Testis (tissue), 3 donors: Measurements from ENCODE around the gene MXD3. TPM values are rescaled to one million over a fixed set of nuclear protein-coding genes. Genes with fewer than 3 reads are reported as not detected.

Experiments used
- DNase-seq: peaks from one replicate; pipeline ENCODE4 v3.0.0-alpha.2; 2019
- H3K27ac ChIP-seq, 2 donors: fragments of 200-600 bp; sonication (generic); one replicate each; pipeline ENCODE4 v1.5.1; 2019
- H3K27me3 ChIP-seq: fragments of 200-600 bp; sonication (generic); one replicate; pipeline ENCODE4 v1.5.1; 2019
- H3K36me3 ChIP-seq: fragments of 200-600 bp; sonication (generic); one replicate; pipeline ENCODE4 v1.5.1; 2017; ENCODE audit warnings: low read depth; ENCODE audit errors: missing control alignments
- H3K4me1 ChIP-seq: fragments of 200-600 bp; sonication (generic); one replicate; pipeline ENCODE4 v1.5.1; 2019
- H3K4me3 ChIP-seq, 2 donors: fragments of 200-600 bp; sonication (generic); one replicate each; pipeline ENCODE4 v1.5.1; 2017 to 2019
- H3K9me3 ChIP-seq: fragments of 200-600 bp; sonication (generic); one replicate; pipeline ENCODE4 v1.5.1; 2017
- CTCF ChIP-seq, 3 experiments: fragments of 450-650 bp in 2 of 3; fragments of 200-600 bp in 1 of 3; sonication (generic) in 1 of 3; IDR thresholded peaks; one replicate each; pipeline ENCODE4 v1.5.1; 2016 to 2019; ENCODE audit warnings: antibody characterized with exemption in 3 of 3, mild to moderate bottlenecking in 2 of 3, moderate library complexity in 1 of 3
- POLR2A ChIP-seq: fragments of 450-650 bp; IDR thresholded peaks from one replicate; pipeline ENCODE4 v1.6.1; 2017; ENCODE audit warnings: antibody characterized with exemption, mild to moderate bottlenecking, moderate library complexity
- WGBS, 2 donors: methylation state at CpG; one replicate each; pipeline ENCODE4 v1.1.5; 2018; 5-methylcytosine and 5-hydroxymethylcytosine counted together
- intact Hi-C: fragments of 100-400 bp; cut with DNase I; formaldehyde crosslinking; loops from one replicate; pipeline ENCODE4 v1.15.1; 2023; ENCODE audit warnings: low total_unique reads
- polyA plus RNA-seq: library from polyadenylated mRNA; stranded (reverse); fragments of 350-450 nt; fragmentation: Illumina TruSeq; extraction: RNeasy Lipid Tissue Mini Kit (QIAGEN cat#74804); gene quantifications from one replicate; pipeline ENCODE4 v1.2.3, GENCODE V29; 2014; ENCODE audit warnings: low read depth, low replicate concordance; ENCODE audit not compliant: insufficient read depth
- total RNA-seq, 2 donors: library from RNA; depleted of rRNA; stranded (reverse); fragments of >200 nt; gene quantifications; one replicate each; pipeline ENCODE4 v1.2.3, GENCODE V29; 2016

Gene MXD3
- total and polyA plus RNA-seq, 3 donors from 2014 or later, result 7.7 to 12.9 (median 12.5) TPM

- no peaks in the 10 kb centered on the region for H3K4me1 ChIP-seq
- DNase-seq, result no peak
- H3K27me3 ChIP-seq, result no peaks in the 10 kb centered on the region
- no peaks in the 10 kb centered on the region for H3K36me3 ChIP-seq
- intact Hi-C loops, result no loop called here
- no peak overlapping the region for H3K4me3 ChIP-seq
- 87 to 92% methylated on average over 19 of the region's 19 CpGs for WGBS, 2 donors
- no peaks in the 10 kb centered on the region for H3K9me3 ChIP-seq
- TF ChIP-seq POLR2A, result no peak
- no peak for TF ChIP-seq CTCF (IDR thresholded peaks at IDR 0.05)
- no peak overlapping the region for H3K27ac ChIP-seq
These were observed 17.0 kb upstream of the MXD3 start for GRCh38 chr5:177328545-177329231.

GRCh38 chr5:177327539-177328522 lies 16.1 kb upstream of the MXD3 start:
- DNase-seq, result no peak
- Histone ChIP-seq H3K4me3 (no peak overlapping the region), H3K36me3 (no peaks in the 10 kb centered on the region), H3K9me3 (no peaks in the 10 kb centered on the region), H3K27ac (no peak overlapping the region), H3K27me3 (no peaks in the 10 kb centered on the region), H3K4me1 (no peaks in the 10 kb centered on the region)
- WGBS, 2 donors, result 70 to 84% methylated on average over 21 to 24 of the region's 28 CpGs
- intact Hi-C loops, result no loop called here
- no peak for TF ChIP-seq POLR2A
- TF ChIP-seq CTCF (IDR thresholded peaks at IDR 0.05), result no peak

GRCh38 chr5:177325868-177326381 lies 14.2 kb upstream of the MXD3 start:
- no peak for DNase-seq
- no peaks in the 10 kb centered on the region for H3K9me3 ChIP-seq
- WGBS, 2 donors, result 81 to 93% methylated on average over 1 of the region's 1 CpG
- no peaks in the 10 kb centered on the region for H3K36me3 ChIP-seq
- no peaks in the 10 kb centered on the region for H3K27me3 ChIP-seq
- H3K4me3 ChIP-seq, result no peak overlapping the region
- TF ChIP-seq POLR2A, result no peak
- TF ChIP-seq CTCF (IDR thresholded peaks at IDR 0.05), result no peak
- intact Hi-C loops, result no loop called here
- no peaks in the 10 kb centered on the region for H3K4me1 ChIP-seq
- H3K27ac ChIP-seq, result no peak overlapping the region

- Histone ChIP-seq H3K27me3 (no peaks in the 10 kb centered on the region), H3K4me3 (no peak overlapping the region), H3K4me1 (no peaks in the 10 kb centered on the region), H3K27ac (no peak overlapping the region), H3K9me3 (no peaks in the 10 kb centered on the region), H3K36me3 (no peaks in the 10 kb centered on the region)
- TF ChIP-seq POLR2A (no peak), CTCF (IDR thresholded peaks at IDR 0.05) (no peak)
- DNase-seq, result no peak
- intact Hi-C loops, result no loop called here
- 92 to 93% methylated on average over 7 of the region's 7 CpGs for WGBS, 2 donors
These were observed 9.2 kb upstream of the MXD3 start for GRCh38 chr5:177320879-177321278.
